Umbilical cord (tissue), 2 donors: ENCODE results near the gene SWT1. TPM values are rescaled to one million over a fixed set of nuclear protein-coding genes. Genes with fewer than 3 reads are reported as not detected.
A peak's percentile ranks its signal among the peaks of the same experiment; 100 is the strongest.

Source experiments
- DNase-seq: peaks from one replicate; pipeline ENCODE4 v3.0.0-alpha.2; 2015; ENCODE audit warnings: low spot score
- total RNA-seq: library from RNA; depleted of rRNA; stranded (reverse); fragments of >200 nt; gene quantifications from one replicate; pipeline ENCODE4 v1.2.3, GENCODE V29; 2014; ENCODE audit warnings: low replicate concordance; ENCODE audit not compliant: insufficient read depth

SWT1 gene, protein sequence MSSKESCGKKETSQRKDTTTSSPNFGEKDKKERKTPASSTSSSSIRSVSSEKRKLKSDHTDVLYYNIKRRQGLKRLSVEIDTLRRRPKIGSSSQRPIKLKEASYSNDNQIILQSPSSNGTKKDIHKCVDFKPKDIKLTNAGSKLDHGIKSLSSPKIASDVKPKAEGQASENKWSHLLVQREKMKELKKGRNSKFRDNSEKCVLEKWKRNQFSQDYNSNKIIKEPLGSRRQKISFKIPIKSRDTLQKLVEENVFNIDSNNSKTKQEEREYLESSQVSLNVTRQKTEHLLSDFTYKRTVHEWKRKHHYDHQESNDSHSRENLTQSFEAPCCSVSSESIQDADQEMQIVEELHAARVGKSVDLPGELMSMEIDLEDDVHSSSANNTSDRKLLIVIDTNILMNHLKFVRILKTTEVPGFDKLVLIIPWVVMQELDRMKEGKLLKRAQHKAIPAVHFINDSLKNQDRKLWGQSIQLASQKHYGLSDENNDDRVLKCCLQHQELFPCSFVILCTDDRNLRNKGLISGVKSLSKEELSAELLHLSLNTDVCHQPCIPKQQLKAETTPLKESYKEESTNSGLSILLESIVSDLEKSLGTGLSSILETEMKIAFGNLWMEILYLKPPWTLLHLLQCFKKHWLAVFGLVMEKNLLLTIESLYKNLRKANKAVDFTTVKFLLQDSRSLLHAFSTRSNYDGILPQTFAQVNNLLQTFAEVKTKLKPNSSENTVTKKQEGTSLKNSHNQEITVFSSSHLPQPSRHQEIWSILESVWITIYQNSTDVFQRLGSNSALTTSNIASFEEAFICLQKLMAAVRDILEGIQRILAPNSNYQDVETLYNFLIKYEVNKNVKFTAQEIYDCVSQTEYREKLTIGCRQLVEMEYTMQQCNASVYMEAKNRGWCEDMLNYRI
- 22.9 TPM for total RNA-seq

DNA sequence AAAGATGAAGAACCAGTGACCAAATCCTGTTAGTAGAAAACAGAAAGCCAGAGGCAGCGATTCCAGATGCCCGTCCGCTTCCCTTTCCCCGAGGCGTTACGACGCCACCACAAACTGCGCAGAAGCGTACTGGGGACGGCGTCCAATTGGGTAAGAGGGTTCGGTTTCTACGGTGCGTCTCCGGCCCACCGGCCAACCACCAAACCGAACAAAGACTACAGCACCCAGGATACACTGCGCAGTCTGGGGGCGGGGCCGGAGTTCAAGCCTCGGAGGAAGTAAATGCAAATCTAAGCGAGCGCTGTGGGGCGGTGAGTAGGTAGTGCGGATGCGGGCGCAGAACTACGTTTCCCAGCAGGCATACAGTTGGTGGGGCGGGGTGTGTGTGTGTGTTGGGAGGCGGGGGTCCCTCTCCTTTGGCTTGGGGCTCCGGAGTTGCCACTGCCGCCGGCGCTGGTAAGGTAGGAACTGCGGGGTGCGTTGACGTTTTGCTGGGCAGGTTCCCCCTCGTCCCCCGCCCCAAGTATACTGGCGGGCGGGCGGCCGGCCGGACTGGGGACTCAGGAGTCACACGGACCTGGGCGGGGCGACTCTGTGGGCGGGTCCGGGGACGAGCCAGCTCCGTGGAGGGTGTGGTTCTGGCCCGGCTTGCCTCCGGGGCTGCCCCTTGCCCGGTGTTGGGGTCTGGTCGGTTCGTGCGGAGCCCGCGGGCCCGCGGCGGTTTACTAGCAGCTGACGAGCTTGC, at the start of gene SWT1, which contains the start of gene TRMT1L:
SWT1 (plus strand) TSS at position 314 of the 745 bp plus-strand sequence. CDS start 3,675 bp downstream, outside the sequence.
TRMT1L (minus strand) TSS at position 100 of the 745 bp plus-strand sequence. CDS start 241 bp downstream, outside the sequence.
- peak; percentile 100 for DNase-seq

DNA sequence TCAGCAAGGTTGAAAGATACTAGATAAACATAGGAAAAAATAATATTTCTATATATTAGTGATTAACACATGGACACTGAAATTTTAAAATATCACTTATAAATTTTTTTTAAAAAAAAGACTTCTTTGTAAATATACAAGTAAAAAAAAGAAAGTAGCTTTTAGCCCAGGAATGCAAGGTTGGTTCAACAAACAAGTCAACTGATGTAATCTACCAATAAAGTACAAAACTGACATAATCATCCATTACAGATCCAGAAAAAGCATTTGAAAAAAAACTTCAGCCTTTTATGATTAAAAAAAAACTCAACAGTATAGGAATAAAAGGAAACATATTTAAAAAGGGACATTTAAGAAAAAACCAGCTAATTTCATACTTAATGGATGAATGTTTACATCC, 48.6 kb upstream of the SWT1 start:
- DNase-seq: no peak

- no peak for DNase-seq
Measured at GRCh38 chr1:185110145-185110544, 46.8 kb upstream of the SWT1 start.

DNA sequence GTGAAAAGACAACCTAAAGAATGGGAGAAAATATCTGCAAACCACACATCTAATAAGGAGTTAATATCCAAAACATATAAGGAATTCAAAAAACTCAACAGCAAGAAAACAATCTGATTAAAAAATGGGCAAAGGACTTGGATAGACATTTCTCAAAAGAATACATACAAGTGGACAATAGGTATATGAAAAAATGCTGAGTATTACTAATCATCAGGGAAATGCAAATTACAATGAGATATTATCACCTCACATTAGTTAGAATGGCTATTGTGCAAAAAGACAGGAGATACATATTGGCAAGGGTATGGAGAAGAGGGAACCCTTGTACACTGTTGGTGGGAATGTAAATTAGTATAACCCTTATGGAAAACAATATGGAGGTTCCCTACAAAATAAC, 45.1 kb upstream of the SWT1 start:
- no peak for DNase-seq

DNA sequence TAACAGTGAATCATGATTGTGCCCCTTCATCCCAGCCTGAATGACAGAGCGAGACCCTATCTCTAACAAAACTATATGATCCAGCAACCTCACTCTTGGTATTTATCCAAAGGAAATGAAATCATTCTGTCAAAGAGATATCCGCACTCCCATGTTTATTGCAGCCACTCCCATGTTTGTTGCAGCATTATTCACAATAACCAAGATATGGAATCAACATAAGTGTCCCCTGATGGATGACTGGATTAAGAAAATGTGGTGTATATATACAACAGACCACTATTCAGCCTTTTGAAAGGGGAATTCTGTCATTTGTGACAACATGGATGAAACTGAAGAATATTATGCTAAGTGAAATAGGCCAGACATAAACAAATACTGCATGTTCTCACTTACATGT, 44.6 kb upstream of the SWT1 start:
- DNase-seq: no peak

GRCh38 chr1:185129708-185130107, 27.3 kb upstream of the SWT1 start:
- DNase-seq: no peak

DNA sequence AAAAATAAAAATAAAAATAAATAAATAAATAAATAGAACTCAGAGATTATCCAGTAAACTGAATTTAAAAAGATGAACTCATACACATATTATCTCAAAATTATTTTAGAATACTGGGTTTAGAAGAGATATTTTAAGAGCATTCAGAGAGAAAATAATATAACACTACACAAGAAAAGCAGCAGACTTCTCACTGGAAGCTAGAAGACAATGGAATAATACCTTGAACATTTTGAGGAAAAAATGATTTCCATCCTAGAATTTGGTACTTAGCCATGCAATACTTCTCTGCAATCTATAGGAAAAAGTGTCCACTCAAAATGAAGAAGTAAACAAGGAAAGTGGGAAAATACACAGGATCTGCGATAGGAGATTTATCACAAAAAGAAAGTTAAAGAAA, 24.4 kb upstream of the SWT1 start:
- no peak for DNase-seq

GRCh38 chr1:185137896-185138545, 18.9 kb upstream of the SWT1 start:
- DNase-seq: no peak

GRCh38 chr1:185139246-185139645, 17.7 kb upstream of the SWT1 start:
- no peak for DNase-seq

- DNase-seq: no peak
Measured at GRCh38 chr1:185144233-185144632, 12.7 kb upstream of the SWT1 start.

- DNase-seq: no peak
Measured at GRCh38 chr1:185151215-185151614, 5.8 kb upstream of the SWT1 start.

GRCh38 chr1:185152187-185152767, 4.7 kb upstream of the SWT1 start:
- peak; percentile 80 for DNase-seq

GRCh38 chr1:185154912-185155513, 2.0 kb upstream of the SWT1 start:
- peak; percentile 7 for DNase-seq

- peak; percentile 46 for DNase-seq
Measured at GRCh38 chr1:185155600-185156287, 1.2 kb upstream of the SWT1 start.

DNA sequence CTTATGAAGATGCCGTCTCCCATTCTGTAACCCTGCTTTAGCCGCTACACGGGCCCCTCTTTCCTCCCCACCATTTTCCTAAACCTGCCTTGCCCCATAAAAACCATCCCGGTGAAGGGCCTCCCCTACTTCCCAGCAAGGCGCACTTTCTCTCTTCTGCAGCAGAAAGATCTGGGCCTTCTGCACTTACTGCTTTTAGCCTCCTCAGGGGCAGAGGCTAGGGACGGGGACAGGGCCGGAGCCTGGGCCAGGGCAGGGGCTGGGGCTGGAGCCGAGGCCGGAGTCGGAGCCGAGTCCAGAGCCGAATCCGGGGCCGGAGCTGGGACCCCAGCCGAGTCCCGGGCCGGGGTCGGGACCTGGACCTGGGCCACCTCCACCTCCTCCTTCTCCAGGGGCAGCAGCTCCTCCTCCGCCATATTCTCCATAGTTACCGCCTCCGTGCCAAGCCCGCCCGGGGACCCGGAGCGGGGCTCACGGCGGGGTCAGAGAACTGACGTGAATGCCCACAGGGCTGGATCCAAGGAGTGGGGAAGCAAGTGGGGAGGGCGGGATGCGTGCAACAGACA, 596 bp upstream of the SWT1 start:
- no peak for DNase-seq

- peak; percentile 79 for DNase-seq
Measured at GRCh38 chr1:185157599-185158412, 839 bp downstream of the SWT1 start.

DNA sequence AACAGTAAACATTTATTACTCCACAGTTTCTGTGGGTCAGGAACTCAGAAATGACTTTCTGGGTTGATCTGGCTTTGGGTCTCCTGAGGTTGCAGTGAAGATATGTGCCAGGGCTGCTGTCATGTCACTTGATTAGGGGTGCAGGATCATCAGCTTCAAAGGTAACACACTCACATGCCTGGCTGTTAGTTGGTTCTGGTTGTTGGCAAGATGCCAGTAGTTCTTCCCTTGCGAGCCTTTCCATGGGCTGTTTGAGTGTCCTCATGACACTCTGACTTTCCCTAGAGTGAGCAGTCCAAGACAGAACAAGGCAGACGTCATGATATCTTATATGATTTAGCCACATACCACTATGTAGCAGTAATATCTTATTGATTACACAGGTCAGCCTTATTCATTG, 1.8 kb downstream of the SWT1 start:
- peak; percentile 12 for DNase-seq

DNA sequence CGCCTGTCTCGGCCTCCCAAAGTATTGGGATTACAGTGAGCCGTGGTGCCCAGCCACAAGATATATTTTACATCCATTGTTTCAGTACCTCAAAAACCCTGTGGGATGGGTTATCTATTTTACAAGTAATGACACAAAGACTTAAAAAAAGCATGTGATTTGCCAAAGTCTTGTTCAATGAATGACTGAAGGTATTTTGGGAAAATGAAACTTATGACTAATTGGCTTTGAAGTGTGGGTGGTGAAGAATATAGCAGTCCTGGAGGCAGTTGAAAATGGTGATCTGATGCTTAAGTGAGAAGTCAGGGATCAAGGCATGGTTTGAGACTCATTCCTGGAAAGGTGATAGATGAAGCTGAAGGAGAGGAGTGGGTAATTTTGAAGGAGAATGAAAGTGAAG, 3.0 kb downstream of the SWT1 start:
- no peak for DNase-seq
